Skeletal muscle satellite cell (primary cell): ENCODE results near the gene PLIN5.

Experiments
- H3K27me3 ChIP-seq: 2 replicates; pipeline ENCODE4 v1.7.0; 2013; ENCODE audit warnings: low read length; ENCODE audit not compliant: control insufficient read depth, insufficient read depth
- H3K36me3 ChIP-seq: 2 replicates; pipeline ENCODE4 v1.7.0; 2013; ENCODE audit warnings: mild to moderate bottlenecking, control low read depth, low read length; ENCODE audit not compliant: insufficient read depth
- H3K4me1 ChIP-seq: 2 replicates; pipeline ENCODE4 v1.7.0; 2013; ENCODE audit warnings: low read length; ENCODE audit not compliant: control insufficient read depth, insufficient read depth
- H3K4me2 ChIP-seq: 2 replicates; pipeline ENCODE4 v1.7.0; 2013; ENCODE audit warnings: mild to moderate bottlenecking, low read length
- H3K4me3 ChIP-seq: 2 replicates; pipeline ENCODE4 v1.7.0; 2013; ENCODE audit warnings: low read length
- H3K9ac ChIP-seq: 2 replicates; pipeline ENCODE4 v1.7.0; 2013; ENCODE audit warnings: mild to moderate bottlenecking, low read depth, low read length, moderate library complexity
- H3K9me3 ChIP-seq: replicated peaks from 2 replicates; pipeline ENCODE4 v1.7.0; 2013; ENCODE audit warnings: mild to moderate bottlenecking, control low read depth, low read length

Gene PLIN5

GRCh38 chr19:4522291-4523002 is 12.6 kb downstream of the PLIN5 start:
- H3K9me3 ChIP-seq = no peaks in the 10 kb centered on the region
- H3K4me3 ChIP-seq = no peak overlapping the region
- peaks cover 36% of the 10 kb centered on the region for H3K27me3 ChIP-seq
- H3K4me1 ChIP-seq = peaks cover 10% of the 10 kb centered on the region
- H3K4me2 ChIP-seq = no peak overlapping the region
- no peaks in the 10 kb centered on the region for H3K36me3 ChIP-seq
- no peak overlapping the region for H3K9ac ChIP-seq

- no peaks in the 10 kb centered on the region for H3K36me3 ChIP-seq
- H3K9ac ChIP-seq = no peak overlapping the region
- H3K4me2 ChIP-seq = no peak overlapping the region
- no peaks in the 10 kb centered on the region for H3K9me3 ChIP-seq
- H3K4me1 ChIP-seq = peaks cover 13% of the 10 kb centered on the region
- H3K4me3 ChIP-seq = no peak overlapping the region
- H3K27me3 ChIP-seq = peaks cover 42% of the 10 kb centered on the region
These were observed 13.2 kb downstream of the PLIN5 start for GRCh38 chr19:4521888-4522242.

- Histone ChIP-seq H3K4me2 (no peak overlapping the region), H3K4me3 (no peak overlapping the region), H3K9ac (no peak overlapping the region), H3K36me3 (no peaks in the 10 kb centered on the region), H3K9me3 (no peaks in the 10 kb centered on the region), H3K4me1 (peaks cover 15% of the 10 kb centered on the region), H3K27me3 (peaks cover 47% of the 10 kb centered on the region)
These were observed 13.7 kb downstream of the PLIN5 start for GRCh38 chr19:4521170-4521887.

GRCh38 chr19:4519521-4520277 is 15.3 kb downstream of the PLIN5 start:
- peaks cover 56% of the 10 kb centered on the region for H3K27me3 ChIP-seq
- H3K36me3 ChIP-seq = no peaks in the 10 kb centered on the region
- no peak overlapping the region for H3K9ac ChIP-seq
- peaks cover 15% of the 10 kb centered on the region for H3K4me1 ChIP-seq
- no peaks in the 10 kb centered on the region for H3K9me3 ChIP-seq
- H3K4me2 ChIP-seq = no peak overlapping the region
- no peak overlapping the region for H3K4me3 ChIP-seq

- Histone ChIP-seq H3K36me3 (no peaks in the 10 kb centered on the region), H3K4me3 (no peak overlapping the region), H3K9ac (no peak overlapping the region), H3K4me2 (no peak overlapping the region), H3K4me1 (peaks cover 15% of the 10 kb centered on the region), H3K27me3 (peaks cover 56% of the 10 kb centered on the region), H3K9me3 (no peaks in the 10 kb centered on the region)
These were observed 15.9 kb downstream of the PLIN5 start for GRCh38 chr19:4519172-4519496.

GRCh38 chr19:4518345-4519171 is 16.5 kb downstream of the PLIN5 start, which contains the start of gene PLIN4:
Gene PLIN4, minus strand, starts transcription at chr19:4518486. Its CDS starts 214 bp downstream, at chr19:4518272.
- Histone ChIP-seq H3K9ac (no peak within 1 kb of the TSS), H3K4me3 (no peak within 1 kb of the TSS), H3K4me1 (peaks cover 15% of the 10 kb centered on the region)

GRCh38 chr19:4517451-4518057 is 17.5 kb downstream of the PLIN5 start:
- H3K9ac ChIP-seq = no peak overlapping the region
- peaks cover 15% of the 10 kb centered on the region for H3K4me1 ChIP-seq
- peaks cover 56% of the 10 kb centered on the region for H3K27me3 ChIP-seq
- H3K4me2 ChIP-seq = no peak overlapping the region
- no peaks in the 10 kb centered on the region for H3K36me3 ChIP-seq
- no peak overlapping the region for H3K4me3 ChIP-seq
- no peaks in the 10 kb centered on the region for H3K9me3 ChIP-seq

More at GRCh38 chr19:4518345-4519171, 16.5 kb downstream of the PLIN5 start, which contains the start of gene PLIN4:
- H3K27me3 ChIP-seq = peaks cover 56% of the 10 kb centered on the region
- H3K36me3 ChIP-seq = no peaks in the 10 kb centered on the region
- no peaks in the 10 kb centered on the region for H3K9me3 ChIP-seq
- no peak within 1 kb of the TSS for H3K4me2 ChIP-seq

GRCh38 chr19:4516939-4517300 is 18.1 kb downstream of the PLIN5 start:
- peaks cover 15% of the 10 kb centered on the region for H3K4me1 ChIP-seq
- H3K9me3 ChIP-seq = no peaks in the 10 kb centered on the region
- no peak overlapping the region for H3K4me3 ChIP-seq
- H3K9ac ChIP-seq = no peak overlapping the region
- no peak overlapping the region for H3K4me2 ChIP-seq
- H3K36me3 ChIP-seq = no peaks in the 10 kb centered on the region
- peaks cover 51% of the 10 kb centered on the region for H3K27me3 ChIP-seq

GRCh38 chr19:4516199-4516938 is 18.7 kb downstream of the PLIN5 start:
- no peak overlapping the region for H3K4me2 ChIP-seq
- H3K9me3 ChIP-seq = no peaks in the 10 kb centered on the region
- no peak overlapping the region for H3K4me3 ChIP-seq
- no peak overlapping the region for H3K9ac ChIP-seq
- H3K27me3 ChIP-seq = peaks cover 46% of the 10 kb centered on the region
- H3K36me3 ChIP-seq = no peaks in the 10 kb centered on the region
- H3K4me1 ChIP-seq = peaks cover 15% of the 10 kb centered on the region

- H3K36me3 ChIP-seq = no peaks in the 10 kb centered on the region
- H3K4me1 ChIP-seq = peaks cover 15% of the 10 kb centered on the region
- no peak overlapping the region for H3K4me2 ChIP-seq
- H3K9me3 ChIP-seq = no peaks in the 10 kb centered on the region
- H3K9ac ChIP-seq = no peak overlapping the region
- no peak overlapping the region for H3K4me3 ChIP-seq
- H3K27me3 ChIP-seq = peaks cover 42% of the 10 kb centered on the region
These were observed 19.3 kb downstream of the PLIN5 start for GRCh38 chr19:4515732-4516131.
